ENCODE data around the gene VIPR2.

Gene VIPR2

GRCh38 chr7:159013181-159013690 lies 131.4 kb downstream of the VIPR2 start:
- no peak for TF ChIP-seq TAF1 (IDR thresholded peaks at IDR 0.05; ENCODE audit: borderline replicate concordance, insufficient read depth, low read length)
- no peak for TF ChIP-seq REST (IDR thresholded peaks at IDR 0.05; ENCODE audit: insufficient read depth in 1 of 2, low read depth in 2 of 2, low read length in 2 of 2)
- TF ChIP-seq SIN3A (IDR thresholded peaks at IDR 0.05; ENCODE audit: borderline replicate concordance, insufficient read depth, low read length): no peak
- no peak for TF ChIP-seq POLR2AphosphoS5 (IDR thresholded peaks at IDR 0.05; ENCODE audit: low read depth, low read length)
- no peak for TF ChIP-seq FOXP2 (optimal IDR thresholded peaks at IDR 0.05; ENCODE audit: borderline replicate concordance, extremely low read depth, extremely low read length, insufficient read depth)

GRCh38 chr7:159012353-159013069 lies 132.2 kb downstream of the VIPR2 start:
- TF ChIP-seq REST (IDR thresholded peaks at IDR 0.05; ENCODE audit: insufficient read depth in 1 of 2, low read depth in 2 of 2, low read length in 2 of 2) (no peak), FOXP2 (optimal IDR thresholded peaks at IDR 0.05; ENCODE audit: borderline replicate concordance, extremely low read depth, extremely low read length, insufficient read depth) (no peak), TAF1 (IDR thresholded peaks at IDR 0.05; ENCODE audit: borderline replicate concordance, insufficient read depth, low read length) (no peak)

- TF ChIP-seq REST (IDR thresholded peaks at IDR 0.05; ENCODE audit: insufficient read depth in 1 of 2, low read depth in 2 of 2, low read length in 2 of 2) (no peak), SIN3A (IDR thresholded peaks at IDR 0.05; ENCODE audit: borderline replicate concordance, insufficient read depth, low read length) (no peak), POLR2AphosphoS5 (IDR thresholded peaks at IDR 0.05; ENCODE audit: low read depth, low read length) (no peak), FOXP2 (optimal IDR thresholded peaks at IDR 0.05; ENCODE audit: borderline replicate concordance, extremely low read depth, extremely low read length, insufficient read depth) (no peak), TAF1 (IDR thresholded peaks at IDR 0.05; ENCODE audit: borderline replicate concordance, insufficient read depth, low read length) (no peak)
These were observed 133.0 kb downstream of the VIPR2 start for GRCh38 chr7:159011722-159012022.

- TF ChIP-seq SIN3A (IDR thresholded peaks at IDR 0.05; ENCODE audit: borderline replicate concordance, insufficient read depth, low read length): no peak
- no peak for TF ChIP-seq TAF1 (IDR thresholded peaks at IDR 0.05; ENCODE audit: borderline replicate concordance, insufficient read depth, low read length)
- TF ChIP-seq FOXP2 (optimal IDR thresholded peaks at IDR 0.05; ENCODE audit: borderline replicate concordance, extremely low read depth, extremely low read length, insufficient read depth): no peak
- TF ChIP-seq REST (IDR thresholded peaks at IDR 0.05; ENCODE audit: insufficient read depth in 1 of 2, low read depth in 2 of 2, low read length in 2 of 2): no peak
- no peak for TF ChIP-seq POLR2AphosphoS5 (IDR thresholded peaks at IDR 0.05; ENCODE audit: low read depth, low read length)
These were observed 133.5 kb downstream of the VIPR2 start for GRCh38 chr7:159010937-159011721.
